Endothelial cell of umbilical vein (primary cell): ENCODE data around the gene MRM2. TPM values are rescaled to one million over a fixed set of nuclear protein-coding genes. Genes with fewer than 3 reads are reported as not detected.

ENCODE experiments used
- BruUV-seq: library from RNA; stranded (reverse); fragments of 400-500 nt; replicated peaks from 2 replicates; lab custom pipeline; 2021; lab: Mats Ljungman, UMichigan
- CTCF ChIA-PET: fragments of 300-600, 350-600 bp; sonication (Branson Sonifier 250); formaldehyde crosslinking; loops from one replicate; lab custom pipeline; 2021; ENCODE audit warnings: antibody characterized with exemption, inconsistent platforms; lab: Charles Lee
- POLR2A ChIA-PET: fragments of 300-600, 350-600 bp; sonication (Branson Sonifier 250); formaldehyde crosslinking; loops from one replicate; lab custom pipeline; 2021; ENCODE audit warnings: antibody characterized with exemption, inconsistent platforms; lab: Charles Lee
- DNase-seq: peaks from one replicate; pipeline ENCODE4 v3.0.0-alpha.2; 2011; ENCODE audit warnings: low read depth, low spot score
- FAIRE-seq: peaks from 2 replicates; lab custom pipeline; 2011; peaks lifted over from hg19 to GRCh38; lab: Jason Lieb, UNC
- H2AFZ ChIP-seq: 2 replicates; pipeline ENCODE4 v1.6.0; 2012; ENCODE audit warnings: low read depth, low read length, control low read depth, inconsistent platforms
- H3K27ac ChIP-seq: 2 replicates; pipeline ENCODE4 v1.5.1; 2011; ENCODE audit warnings: low read depth, mild to moderate bottlenecking, control low read depth, low read length, moderate library complexity; ENCODE audit not compliant: insufficient read depth
- H3K27me3 ChIP-seq, 2 experiments: 2 replicates each; pipeline versions ENCODE4 v1.6.0 to v1.6.1; 2011; ENCODE audit warnings: low read length in 2 of 2, mixed read lengths in 1 of 2; ENCODE audit not compliant: control insufficient read depth in 2 of 2, insufficient read depth in 2 of 2
- H3K36me3 ChIP-seq, 2 experiments: 2 replicates in 1 of 2; 3 replicates in 1 of 2; pipeline ENCODE4 v1.5.1; 2011; ENCODE audit warnings: low read length in 2 of 2, mild to moderate bottlenecking in 1 of 2, moderate library complexity in 1 of 2; ENCODE audit not compliant: control insufficient read depth in 2 of 2, insufficient read depth in 2 of 2; ENCODE audit errors: extremely low read depth in 1 of 2
- H3K4me1 ChIP-seq: 3 replicates; pipeline ENCODE4 v1.5.1; 2011; ENCODE audit warnings: mild to moderate bottlenecking, low read length; ENCODE audit not compliant: control insufficient read depth, insufficient read depth; ENCODE audit errors: extremely low read depth
- H3K4me2 ChIP-seq: 2 replicates; pipeline ENCODE4 v1.6.1; 2011; ENCODE audit warnings: low read length, control low read depth, mixed read lengths; ENCODE audit not compliant: insufficient read depth
- H3K4me3 ChIP-seq, 3 experiments: fragments of 200-600 bp in 1 of 3; sonication (generic), shearing (Covaris generic) in 1 of 3; replicated peaks in 1 of 3; 2 replicates each; pipeline ENCODE4 v1.5.1; 2011 to 2016; ENCODE audit warnings: control low read depth in 3 of 3, low read length in 3 of 3, mild to moderate bottlenecking in 2 of 3, inconsistent platforms in 1 of 3, low read depth in 1 of 3, moderate library complexity in 1 of 3; ENCODE audit not compliant: insufficient read depth in 1 of 3
- H3K79me2 ChIP-seq: 2 replicates; pipeline ENCODE4 v1.6.0; 2012; ENCODE audit warnings: low read length, inconsistent platforms; ENCODE audit not compliant: control insufficient read depth, insufficient read depth
- H3K9ac ChIP-seq: replicated peaks from 2 replicates; pipeline ENCODE3; 2011; ENCODE audit warnings: low read length, control low read depth; ENCODE audit not compliant: insufficient read depth; ENCODE audit errors: extremely low read depth
- H3K9me1 ChIP-seq: replicated peaks from 3 replicates; pipeline ENCODE4 v1.6.0; 2011; ENCODE audit warnings: mild to moderate bottlenecking, low read length; ENCODE audit not compliant: control insufficient read depth, insufficient read depth; ENCODE audit errors: extremely low read depth
- H3K9me3 ChIP-seq: replicated peaks from 2 replicates; pipeline ENCODE4 v1.5.1; 2012; ENCODE audit warnings: low read length, inconsistent platforms; ENCODE audit not compliant: control insufficient read depth, insufficient read depth
- H4K20me1 ChIP-seq: replicated peaks from 2 replicates; pipeline ENCODE3; 2011; ENCODE audit warnings: mild to moderate bottlenecking, low read length; ENCODE audit not compliant: control insufficient read depth, insufficient read depth; ENCODE audit errors: extremely low read depth
- EZH2 ChIP-seq: IDR thresholded peaks from 2 replicates; pipeline ENCODE4 v1.6.1; 2012; ENCODE audit warnings: borderline replicate concordance, low read depth, mild to moderate bottlenecking, moderate library complexity, low read length, inconsistent platforms; ENCODE audit not compliant: severe bottlenecking
- FOS ChIP-seq: IDR thresholded peaks from 2 replicates; pipeline ENCODE4 v1.6.1; 2011; ENCODE audit warnings: mild to moderate bottlenecking, low read length, moderate library complexity, borderline replicate concordance; ENCODE audit not compliant: insufficient read depth
- GATA2 ChIP-seq: IDR thresholded peaks from 2 replicates; pipeline ENCODE4 v1.7.0; 2011; ENCODE audit warnings: low read depth, mild to moderate bottlenecking, moderate library complexity, mixed read lengths, low read length; ENCODE audit not compliant: insufficient read length, insufficient read depth
- JUN ChIP-seq: IDR thresholded peaks from 2 replicates; pipeline ENCODE4 v1.6.1; 2011; ENCODE audit warnings: borderline replicate concordance, low read depth; ENCODE audit not compliant: insufficient read length, insufficient read depth
- MYC ChIP-seq: IDR thresholded peaks from one replicate; pipeline ENCODE4 v1.6.1; 2011; ENCODE audit warnings: mild to moderate bottlenecking, low read depth, low read length
- POLR2A ChIP-seq: IDR thresholded peaks from 2 replicates; pipeline ENCODE4 v1.6.1; 2012; ENCODE audit warnings: low read depth, mild to moderate bottlenecking, control low read depth, low read length
- POLR2AphosphoS5 ChIP-seq: IDR thresholded peaks from 2 replicates; pipeline ENCODE4 v1.6.1; 2012; ENCODE audit warnings: low read depth, mild to moderate bottlenecking, control low read depth, low read length, moderate library complexity; ENCODE audit not compliant: insufficient read depth
- dilution Hi-C: fragments of 300-500 bp; cut with MboI; formaldehyde crosslinking; loops from one replicate; pipeline ENCODE4 v1.15.0; 2019; ENCODE audit warnings: low sequenced_read_pairs; ENCODE audit not compliant: extremely low pct_ligation_motif_present
- intact Hi-C: fragments of 100-400 bp; cut with micrococcal nuclease; formaldehyde crosslinking; loops from one replicate; pipeline ENCODE4 v1.10.0; 2022
- polyA plus RNA-seq, 4 experiments: library from polyadenylated mRNA; depleted of rRNA in 3 of 4; stranded (reverse) in 3 of 4; unstranded in 1 of 4; fragments of >200 nt; gene quantifications; 2 replicates each; pipeline versions ENCODE4 v1.2.1 to v1.2.3, GENCODE V29; 2011 to 2012; ENCODE audit warnings: missing spikeins in 1 of 4
- total RNA-seq: library from RNA; stranded (reverse); gene quantifications from 2 replicates; pipeline ENCODE4 v1.2.3, GENCODE V29; 2021
- TF ChIP-seq, protein P1 (sequence below), 2 donors: IDR thresholded peaks; 1 replicate in 1 of 2; 2 replicates in 1 of 2; pipeline ENCODE4 v1.5.1; 2011; ENCODE audit warnings: low read length in 2 of 2, mild to moderate bottlenecking in 2 of 2, moderate library complexity in 2 of 2, control low read depth in 1 of 2, inconsistent platforms in 1 of 2, low read depth in 1 of 2; ENCODE audit not compliant: insufficient read depth in 1 of 2; ENCODE audit errors: extremely low read depth in 1 of 2
- TF ChIP-seq, protein P2 (sequence below): IDR thresholded peaks from 2 replicates; pipeline ENCODE4 v1.6.1; 2011; ENCODE audit not compliant: insufficient read depth, insufficient read length

Gene MRM2
- total and polyA plus RNA-seq, 2 donors (not counting 3 experiments of a cell fraction or from before 2014, with no cell fraction given) = 10.6 to 20.8 TPM

DNA sequence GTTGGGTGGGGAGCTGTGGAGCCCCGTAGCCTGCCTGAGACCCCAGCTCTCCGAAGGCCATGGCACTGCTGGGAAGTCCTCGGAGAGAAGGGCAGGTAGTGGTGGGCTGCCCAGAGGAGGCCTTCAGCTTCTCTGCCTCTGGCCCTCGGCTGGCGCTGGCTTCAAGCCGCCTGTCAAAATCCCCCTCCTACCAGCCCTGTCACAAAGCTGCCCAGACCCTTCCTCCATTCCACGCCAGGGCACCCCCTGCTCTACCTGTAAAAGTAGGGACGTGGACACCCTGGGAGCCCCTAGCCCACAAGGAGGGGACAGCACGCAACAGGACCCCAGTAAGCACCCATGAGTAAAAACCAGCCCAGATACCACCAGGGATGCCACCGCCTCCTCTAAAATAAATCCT is 40.9 kb downstream of the MRM2 start:
- Histone ChIP-seq H3K9me3 (no peaks in the 10 kb centered on the region), H3K9me1 (no peaks in the 10 kb centered on the region), H3K36me3 (peaks cover 0 to 6% of the 10 kb centered on the region in 2 experiments), H3K4me3 (no peak overlapping the region), H3K4me1 (no peaks in the 10 kb centered on the region), H2AFZ (no peak overlapping the region), H3K4me2 (no peak overlapping the region), H3K27ac (no peak overlapping the region), H3K27me3 (no peaks in the 10 kb centered on the region), H3K9ac (no peak overlapping the region), H4K20me1 (no peaks in the 10 kb centered on the region), H3K79me2 (no peaks in the 10 kb centered on the region)
- dilution Hi-C loops (no loop called here), intact Hi-C loops (no loop called here)
- BruUV-seq = no TSS peak
- ChIA-PET POLR2A (no interaction called here), CTCF (interaction anchor here (1.8 kb wide), 1 partner anchor 8 kb away, joined by 6 read pairs; no protein-coding TSS in a partner anchor)
- FAIRE-seq = no peak
- DNase-seq = no peak
- no peak for TF ChIP-seq EZH2
- TF ChIP-seq GATA2 = no peak
- no peak for TF ChIP-seq FOS
- TF ChIP-seq, protein P1, sequence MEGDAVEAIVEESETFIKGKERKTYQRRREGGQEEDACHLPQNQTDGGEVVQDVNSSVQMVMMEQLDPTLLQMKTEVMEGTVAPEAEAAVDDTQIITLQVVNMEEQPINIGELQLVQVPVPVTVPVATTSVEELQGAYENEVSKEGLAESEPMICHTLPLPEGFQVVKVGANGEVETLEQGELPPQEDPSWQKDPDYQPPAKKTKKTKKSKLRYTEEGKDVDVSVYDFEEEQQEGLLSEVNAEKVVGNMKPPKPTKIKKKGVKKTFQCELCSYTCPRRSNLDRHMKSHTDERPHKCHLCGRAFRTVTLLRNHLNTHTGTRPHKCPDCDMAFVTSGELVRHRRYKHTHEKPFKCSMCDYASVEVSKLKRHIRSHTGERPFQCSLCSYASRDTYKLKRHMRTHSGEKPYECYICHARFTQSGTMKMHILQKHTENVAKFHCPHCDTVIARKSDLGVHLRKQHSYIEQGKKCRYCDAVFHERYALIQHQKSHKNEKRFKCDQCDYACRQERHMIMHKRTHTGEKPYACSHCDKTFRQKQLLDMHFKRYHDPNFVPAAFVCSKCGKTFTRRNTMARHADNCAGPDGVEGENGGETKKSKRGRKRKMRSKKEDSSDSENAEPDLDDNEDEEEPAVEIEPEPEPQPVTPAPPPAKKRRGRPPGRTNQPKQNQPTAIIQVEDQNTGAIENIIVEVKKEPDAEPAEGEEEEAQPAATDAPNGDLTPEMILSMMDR (IDR thresholded peaks at IDR 0.05; ENCODE audit: extremely low read depth in 1 of 2, insufficient read depth in 1 of 2, low read depth in 1 of 2, low read length in 2 of 2) = no peak
- TF ChIP-seq POLR2AphosphoS5 = no peak
- TF ChIP-seq, protein P2, sequence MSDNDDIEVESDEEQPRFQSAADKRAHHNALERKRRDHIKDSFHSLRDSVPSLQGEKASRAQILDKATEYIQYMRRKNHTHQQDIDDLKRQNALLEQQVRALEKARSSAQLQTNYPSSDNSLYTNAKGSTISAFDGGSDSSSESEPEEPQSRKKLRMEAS = no peak
- no peak for TF ChIP-seq MYC
- TF ChIP-seq POLR2A = no peak
- TF ChIP-seq JUN = no peak
